IMR-90 (cell line): ENCODE data around the gene SLC7A6OS. TPM values are rescaled to one million over a fixed set of nuclear protein-coding genes. Genes with fewer than 3 reads are reported as not detected.

Experiments
- ATAC-seq: fragments of 200-7000 bp; cut with Tn5 transposase; 2 replicates; pipeline ENCODE4 v1.9.1; 2020; ENCODE audit warnings: low read depth, mild to moderate bottlenecking, moderate library complexity
- BruUV-seq: library from RNA; stranded (reverse); fragments of 400-500 nt; replicated peaks from 2 replicates; lab custom pipeline; 2021; lab: Mats Ljungman, UMichigan
- CTCF ChIA-PET: fragments of 300-600 bp; formaldehyde crosslinking; extraction: SDS; loops from one replicate; lab custom pipeline; 2021; ENCODE audit warnings: antibody characterized with exemption; lab: Yijun Ruan, JAX
- POLR2A ChIA-PET: fragments of 300-600 bp; sonication (Branson Sonifier 250); formaldehyde crosslinking; loops from one replicate; lab custom pipeline; 2022; ENCODE audit warnings: antibody characterized with exemption; ENCODE audit not compliant: unreplicated experiment; lab: Charles Lee
- DNase-seq: peaks from one replicate; pipeline ENCODE4 v3.0.0; 2013
- H2AFZ ChIP-seq: replicated peaks from 2 replicates; pipeline ENCODE3; 2013; ENCODE audit warnings: low read length, mild to moderate bottlenecking; ENCODE audit not compliant: poor library complexity
- H2AK5ac ChIP-seq: 2 replicates; pipeline ENCODE4 v1.6.1; 2013; ENCODE audit warnings: low read depth, low read length, inconsistent platforms
- H2AK9ac ChIP-seq: replicated peaks from 2 replicates; pipeline ENCODE3; 2013; ENCODE audit warnings: mild to moderate bottlenecking, low read depth, low read length, moderate library complexity; ENCODE audit not compliant: poor library complexity
- H2BK120ac ChIP-seq: 2 replicates; pipeline ENCODE4 v1.6.1; 2013; ENCODE audit warnings: low read depth, low read length, inconsistent platforms
- H2BK15ac ChIP-seq: 3 replicates; pipeline ENCODE4 v1.6.1; 2013; ENCODE audit warnings: low read depth, low read length, inconsistent platforms
- H2BK20ac ChIP-seq: 2 replicates; pipeline ENCODE4 v1.6.1; 2013; ENCODE audit warnings: low read depth, mild to moderate bottlenecking, inconsistent platforms, low read length, moderate library complexity
- H2BK5ac ChIP-seq: 2 replicates; pipeline ENCODE4 v1.6.1; 2013; ENCODE audit warnings: mild to moderate bottlenecking, low read depth, low read length, inconsistent platforms; ENCODE audit not compliant: poor library complexity, severe bottlenecking
- H3K14ac ChIP-seq: replicated peaks from 2 replicates; pipeline ENCODE4 v1.6.1; 2013; ENCODE audit warnings: low read depth, low read length, inconsistent platforms
- H3K18ac ChIP-seq: 2 replicates; pipeline ENCODE4 v1.6.1; 2013; ENCODE audit warnings: low read depth, low read length, control low read depth
- H3K23ac ChIP-seq: 2 replicates; pipeline ENCODE4 v1.6.1; 2013; ENCODE audit warnings: low read depth, low read length, inconsistent platforms
- H3K27ac ChIP-seq: 2 replicates; pipeline ENCODE4 v1.5.1; 2013; ENCODE audit warnings: mild to moderate bottlenecking, control low read depth, low read length; ENCODE audit not compliant: insufficient read depth
- H3K27me3 ChIP-seq: 2 replicates; pipeline ENCODE4 v1.6.1; 2013; ENCODE audit warnings: low read length; ENCODE audit not compliant: control insufficient read depth, insufficient read depth
- H3K36me3 ChIP-seq: 2 replicates; pipeline ENCODE4 v1.6.1; 2013; ENCODE audit warnings: low read length, mixed read lengths; ENCODE audit not compliant: control insufficient read depth, insufficient read depth
- H3K4ac ChIP-seq: 2 replicates; pipeline ENCODE4 v1.6.1; 2013; ENCODE audit warnings: low read depth, low read length, inconsistent platforms
- H3K4me1 ChIP-seq: 2 replicates; pipeline ENCODE4 v1.6.1; 2013; ENCODE audit warnings: low read length, mixed read lengths; ENCODE audit not compliant: control insufficient read depth, insufficient read depth
- H3K4me2 ChIP-seq: 2 replicates; pipeline ENCODE4 v1.6.1; 2013; ENCODE audit warnings: low read depth, mild to moderate bottlenecking, control low read depth, low read length, moderate library complexity
- H3K4me3 ChIP-seq: 2 replicates; pipeline ENCODE4 v1.5.1; 2013; ENCODE audit warnings: low read depth, mild to moderate bottlenecking, control low read depth, low read length, moderate library complexity; ENCODE audit not compliant: insufficient read depth
- H3K56ac ChIP-seq: 2 replicates; pipeline ENCODE4 v1.6.1; 2013; ENCODE audit warnings: low read length, inconsistent platforms; ENCODE audit not compliant: insufficient read depth; ENCODE audit errors: extremely low read depth
- H3K79me1 ChIP-seq, 2 experiments: 2 replicates each; pipeline ENCODE4 v1.6.1; 2013; ENCODE audit warnings: low read length in 2 of 2, inconsistent platforms in 1 of 2, low read depth in 1 of 2
- H3K9ac ChIP-seq: 2 replicates; pipeline ENCODE4 v1.6.1; 2013; ENCODE audit warnings: low read depth, low read length, control low read depth
- H3K9me1 ChIP-seq: 2 replicates; pipeline ENCODE4 v1.6.1; 2013; ENCODE audit warnings: low read length, inconsistent platforms; ENCODE audit not compliant: insufficient read depth
- H3K9me3 ChIP-seq: 2 replicates; pipeline ENCODE4 v1.6.1; 2013; ENCODE audit warnings: low read length; ENCODE audit not compliant: control insufficient read depth, insufficient read depth
- H4K20me1 ChIP-seq: 2 replicates; pipeline ENCODE4 v1.6.1; 2013; ENCODE audit warnings: low read length, inconsistent platforms; ENCODE audit not compliant: insufficient read depth
- H4K5ac ChIP-seq: 2 replicates; pipeline ENCODE4 v1.6.1; 2013; ENCODE audit warnings: mild to moderate bottlenecking, low read depth, low read length, control low read depth
- H4K8ac ChIP-seq, 2 experiments: 2 replicates each; pipeline ENCODE4 v1.6.1; 2013; ENCODE audit warnings: low read depth in 2 of 2, low read length in 2 of 2, control low read depth in 1 of 2, inconsistent platforms in 1 of 2
- H4K91ac ChIP-seq: 2 replicates; pipeline ENCODE4 v1.6.1; 2013; ENCODE audit warnings: low read depth, low read length, inconsistent platforms; ENCODE audit not compliant: insufficient read depth
- BHLHE40 ChIP-seq: fragments of 150-350 bp; IDR thresholded peaks from 2 replicates; pipeline ENCODE4 v1.6.1; 2016; ENCODE audit warnings: mild to moderate bottlenecking, low read depth, low read length
- CEBPB ChIP-seq: IDR thresholded peaks from 2 replicates; pipeline ENCODE4 v1.6.1; 2012; ENCODE audit warnings: low read depth, low read length, improper control_type of control experiment
- CHD1 ChIP-seq: IDR thresholded peaks from 2 replicates; pipeline ENCODE4 v1.6.1; 2012; ENCODE audit warnings: low read depth, low read length, improper control_type of control experiment
- FOS ChIP-seq: fragments of 150-350 bp; IDR thresholded peaks from 2 replicates; pipeline ENCODE4 v1.6.1; 2016; ENCODE audit warnings: low read depth, low read length
- MAZ ChIP-seq: IDR thresholded peaks from 2 replicates; pipeline ENCODE4 v1.6.1; 2012; ENCODE audit warnings: low read depth, mild to moderate bottlenecking, low read length, improper control_type of control experiment, moderate library complexity, borderline replicate concordance
- MXI1 ChIP-seq: IDR thresholded peaks from 2 replicates; pipeline ENCODE4 v1.6.1; 2012; ENCODE audit warnings: low read depth, mild to moderate bottlenecking, low read length, moderate library complexity, borderline replicate concordance
- NFE2L2 ChIP-seq: fragments of 150-350 bp; IDR thresholded peaks from 2 replicates; pipeline ENCODE4 v1.6.1; 2016; ENCODE audit warnings: low read depth, mild to moderate bottlenecking, low read length
- RAD21 ChIP-seq: IDR thresholded peaks from 2 replicates; pipeline ENCODE4 v1.6.1; 2012; ENCODE audit warnings: low read length, improper control_type of control experiment
- RCOR1 ChIP-seq: IDR thresholded peaks from 2 replicates; pipeline ENCODE4 v1.6.1; 2012; ENCODE audit warnings: mild to moderate bottlenecking, low read length, improper control_type of control experiment; ENCODE audit not compliant: insufficient replicate concordance
- RFX5 ChIP-seq: IDR thresholded peaks from 2 replicates; pipeline ENCODE4 v1.8.0; 2012; ENCODE audit warnings: low read depth, mild to moderate bottlenecking, low read length, moderate library complexity
- SMC3 ChIP-seq: fragments of 150-350 bp; IDR thresholded peaks from 2 replicates; pipeline ENCODE4 v1.6.1; 2016; ENCODE audit warnings: low read depth, mild to moderate bottlenecking, antibody characterized with exemption, low read length, moderate library complexity
- USF2 ChIP-seq: fragments of 150-350 bp; IDR thresholded peaks from 2 replicates; pipeline ENCODE4 v1.6.1; 2017; ENCODE audit warnings: mild to moderate bottlenecking, antibody characterized with exemption, low read length, low read depth
- WGBS, 2 experiments: methylation state at CpG; one replicate each; pipeline versions ENCODE4 v1.1.5 to v1.1.7; 2013; ENCODE audit warnings: missing lambda C conversion rate in 2 of 2; ENCODE audit not compliant: insufficient read length in 1 of 2; ENCODE audit errors: extremely low coverage in 2 of 2; 5-methylcytosine and 5-hydroxymethylcytosine counted together
- dilution Hi-C: fragments of 300-500 bp; cut with HindIII; formaldehyde crosslinking; loops from one replicate; pipeline ENCODE4 v1.14.3; 2018; ENCODE audit warnings: low sequenced_read_pairs; ENCODE audit not compliant: unreplicated experiment
- in situ Hi-C: fragments of 300-500 bp; cut with MboI; formaldehyde crosslinking; loops from 3 replicates; pipeline ENCODE4 v1.14.3; 2019; ENCODE audit warnings: low sequenced_read_pairs, inconsistent platforms, mixed read lengths
- intact Hi-C: fragments of 100-400 bp; cut with micrococcal nuclease; formaldehyde crosslinking; loops from 2 replicates; pipeline ENCODE4 v1.10.0; 2022
- polyA plus RNA-seq, 3 experiments: library from polyadenylated mRNA; depleted of rRNA; stranded (reverse); fragments of >200 nt; gene quantifications; 2 replicates each; pipeline ENCODE4 v1.2.3, GENCODE V29; 2012; ENCODE audit warnings: low replicate concordance in 1 of 3
- total RNA-seq: library from RNA; depleted of rRNA; stranded (reverse); fragments of >200 nt; gene quantifications from 2 replicates; pipeline ENCODE4 v1.2.3, GENCODE V29; 2012
- TF ChIP-seq, protein P1 (sequence below): conservative IDR thresholded peaks from 2 replicates; pipeline ENCODE4 v1.5.1; 2012; ENCODE audit warnings: mild to moderate bottlenecking, low read depth, low read length, improper control_type of control experiment

The SLC7A6OS gene
- total and polyA plus RNA-seq, 2 of the 4 experiments (the other 2 are of a cell fraction) = 6.8 to 8.4 TPM

DNA sequence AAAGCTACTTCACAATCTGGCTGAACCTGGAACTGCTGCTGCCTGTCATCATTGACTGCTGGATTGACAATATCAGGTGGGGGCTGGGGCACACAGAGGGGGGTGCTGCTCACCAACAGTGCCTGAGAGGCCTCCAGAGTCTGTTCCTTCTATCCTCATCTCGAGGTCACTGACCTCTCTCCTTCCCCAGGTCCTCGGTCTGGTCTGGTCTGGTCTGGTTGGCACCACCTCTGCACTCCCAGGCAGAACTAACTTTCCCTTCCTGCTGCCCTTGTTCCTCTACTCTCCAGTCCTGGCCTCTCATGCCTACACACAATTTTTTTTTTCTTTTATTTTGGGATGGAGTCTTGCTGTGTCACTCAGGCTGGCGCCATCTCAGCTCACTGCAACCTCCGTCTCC lies 61.4 kb downstream of the SLC7A6OS start:
- no peak overlapping the region for H4K8ac ChIP-seq
- no TSS peak for BruUV-seq
- H3K36me3 ChIP-seq = peaks cover 20% of the 10 kb centered on the region
- H3K4me1 ChIP-seq = peaks cover 13% of the 10 kb centered on the region
- H3K9me3 ChIP-seq = no peaks in the 10 kb centered on the region
- H2BK5ac ChIP-seq = no peak overlapping the region
- no peak overlapping the region for H3K56ac ChIP-seq
- H4K91ac ChIP-seq = no peak overlapping the region
- ChIA-PET CTCF (interaction anchor here (1.3 kb wide), 1 partner anchor 13 kb away, joined by 4 read pairs; no protein-coding TSS in a partner anchor), POLR2A (interaction anchor here (1.4 kb wide), 1 partner anchor 12 kb away, joined by 12 read pairs; no protein-coding TSS in a partner anchor)
- H4K20me1 ChIP-seq = no peaks in the 10 kb centered on the region
- in situ Hi-C loops = no loop called here
- H2BK15ac ChIP-seq = no peak overlapping the region
- no peak overlapping the region for H4K5ac ChIP-seq
- TF ChIP-seq MAZ (no peak), MXI1 (no peak), RFX5 (no peak), RAD21 (no peak), SMC3 (no peak), USF2 (no peak), BHLHE40 (no peak), CEBPB (no peak), RCOR1 (no peak), NFE2L2 (no peak), CHD1 (no peak), FOS (no peak)
- TF ChIP-seq, protein P1, sequence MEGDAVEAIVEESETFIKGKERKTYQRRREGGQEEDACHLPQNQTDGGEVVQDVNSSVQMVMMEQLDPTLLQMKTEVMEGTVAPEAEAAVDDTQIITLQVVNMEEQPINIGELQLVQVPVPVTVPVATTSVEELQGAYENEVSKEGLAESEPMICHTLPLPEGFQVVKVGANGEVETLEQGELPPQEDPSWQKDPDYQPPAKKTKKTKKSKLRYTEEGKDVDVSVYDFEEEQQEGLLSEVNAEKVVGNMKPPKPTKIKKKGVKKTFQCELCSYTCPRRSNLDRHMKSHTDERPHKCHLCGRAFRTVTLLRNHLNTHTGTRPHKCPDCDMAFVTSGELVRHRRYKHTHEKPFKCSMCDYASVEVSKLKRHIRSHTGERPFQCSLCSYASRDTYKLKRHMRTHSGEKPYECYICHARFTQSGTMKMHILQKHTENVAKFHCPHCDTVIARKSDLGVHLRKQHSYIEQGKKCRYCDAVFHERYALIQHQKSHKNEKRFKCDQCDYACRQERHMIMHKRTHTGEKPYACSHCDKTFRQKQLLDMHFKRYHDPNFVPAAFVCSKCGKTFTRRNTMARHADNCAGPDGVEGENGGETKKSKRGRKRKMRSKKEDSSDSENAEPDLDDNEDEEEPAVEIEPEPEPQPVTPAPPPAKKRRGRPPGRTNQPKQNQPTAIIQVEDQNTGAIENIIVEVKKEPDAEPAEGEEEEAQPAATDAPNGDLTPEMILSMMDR = no peak
- no peak overlapping the region for H2AK5ac ChIP-seq
- no CpG with 5 or more reads among the region's 4 CpGs for WGBS, 2 experiments
- H3K27ac ChIP-seq = no peak overlapping the region
- peaks cover 24% of the 10 kb centered on the region for H3K9me1 ChIP-seq
- H2BK20ac ChIP-seq = no peak overlapping the region
- H2AFZ ChIP-seq = no peak overlapping the region
- no peaks in the 10 kb centered on the region for H3K27me3 ChIP-seq
- intact Hi-C loops = no loop called here
- H3K4me3 ChIP-seq = no peak overlapping the region
- H3K9ac ChIP-seq = no peak overlapping the region
- ATAC-seq = no peak
- no peak for DNase-seq
- H2BK120ac ChIP-seq = no peak overlapping the region
- peaks cover 27 to 49% of the 10 kb centered on the region in 2 experiments for H3K79me1 ChIP-seq
- no peak overlapping the region for H3K14ac ChIP-seq
- dilution Hi-C loops = no loop called here
- H3K4ac ChIP-seq = no peak overlapping the region
- H2AK9ac ChIP-seq = no peak overlapping the region
- no peak overlapping the region for H3K23ac ChIP-seq
- no peak overlapping the region for H3K4me2 ChIP-seq
- H3K18ac ChIP-seq = no peak overlapping the region
